SH-SY5Y (cell line): ENCODE measurements around the gene FBXO17.

ENCODE experiments used
- GATA2 ChIP-seq: IDR thresholded peaks from 2 replicates; pipeline ENCODE4 v1.6.1; 2011; ENCODE audit warnings: mild to moderate bottlenecking, low read depth, low read length
- GATA3 ChIP-seq: IDR thresholded peaks from 2 replicates; pipeline ENCODE4 v1.6.1; 2011; ENCODE audit warnings: low read depth, mild to moderate bottlenecking, low read length, moderate library complexity

Gene FBXO17

GRCh38 chr19:38917516-38917915 is 58.0 kb downstream of the FBXO17 start:
- TF ChIP-seq GATA3 (no peak), GATA2 (0 out of 2 replicates have a peak, but pooled peaks have one; percentile 22)

GRCh38 chr19:38915329-38916321 is 59.9 kb downstream of the FBXO17 start:
- TF ChIP-seq GATA3 (no peak), GATA2 (no peak)

GRCh38 chr19:38913958-38914357 is 61.6 kb downstream of the FBXO17 start:
- no peak for TF ChIP-seq GATA2
- no peak for TF ChIP-seq GATA3

GRCh38 chr19:38912600-38913514 is 62.7 kb downstream of the FBXO17 start:
- TF ChIP-seq GATA2 (no peak), GATA3 (no peak)

- TF ChIP-seq GATA3 (no peak), GATA2 (no peak)
Observed at GRCh38 chr19:38911388-38912001, 64.0 kb downstream of the FBXO17 start.

- TF ChIP-seq GATA3: no peak
- no peak for TF ChIP-seq GATA2
Observed at GRCh38 chr19:38910488-38910887, 65.1 kb downstream of the FBXO17 start.

GRCh38 chr19:38908911-38909310 is 66.6 kb downstream of the FBXO17 start:
- TF ChIP-seq GATA2: no peak
- TF ChIP-seq GATA3: no peak

- TF ChIP-seq GATA2 (no peak), GATA3 (no peak)
Observed at GRCh38 chr19:38907670-38908069, 67.9 kb downstream of the FBXO17 start.

GRCh38 chr19:38907227-38907626 is 68.3 kb downstream of the FBXO17 start:
- TF ChIP-seq GATA3 (no peak), GATA2 (no peak)

GRCh38 chr19:38905620-38906019 is 69.9 kb downstream of the FBXO17 start:
- no peak for TF ChIP-seq GATA2
- TF ChIP-seq GATA3: no peak

GRCh38 chr19:38904581-38905539 is 70.7 kb downstream of the FBXO17 start:
- TF ChIP-seq GATA3 (no peak), GATA2 (no peak)

- TF ChIP-seq GATA2: no peak
- no peak for TF ChIP-seq GATA3
Observed at GRCh38 chr19:38901683-38902082, 73.9 kb downstream of the FBXO17 start.

GRCh38 chr19:38900743-38901190 is 74.8 kb downstream of the FBXO17 start:
- no peak for TF ChIP-seq GATA2
- no peak for TF ChIP-seq GATA3
